NCI-H2171 treated with DMSO at 0.1 percent for 48 hours (cell line): ENCODE results near the gene A1BG.

Experiments
- DNase-seq: peaks from one replicate; lab custom pipeline; 2025; lab: John Stamatoyannopoulos, UW

A1BG gene

DNA sequence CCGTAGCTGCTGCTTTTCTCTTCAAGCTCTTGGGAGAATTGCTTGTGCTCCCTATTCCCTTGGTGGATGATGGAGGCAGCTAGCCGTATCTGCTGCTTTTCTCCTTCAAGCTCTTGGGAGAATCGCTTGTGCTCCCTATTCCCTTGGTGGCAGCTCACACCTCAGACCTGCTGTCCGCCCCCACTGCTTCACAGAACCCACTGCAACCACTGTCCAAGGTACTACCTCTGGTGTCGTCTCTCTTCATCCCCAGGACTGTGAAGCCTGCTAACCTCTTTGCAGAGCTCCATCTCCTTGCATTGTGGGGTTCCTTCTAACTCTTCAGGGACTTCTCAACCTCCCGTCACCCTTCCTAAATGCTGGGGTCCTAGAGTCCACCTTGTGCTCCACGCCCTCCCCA is 52.7 kb downstream of the A1BG start:
- no peak for DNase-seq

DNA sequence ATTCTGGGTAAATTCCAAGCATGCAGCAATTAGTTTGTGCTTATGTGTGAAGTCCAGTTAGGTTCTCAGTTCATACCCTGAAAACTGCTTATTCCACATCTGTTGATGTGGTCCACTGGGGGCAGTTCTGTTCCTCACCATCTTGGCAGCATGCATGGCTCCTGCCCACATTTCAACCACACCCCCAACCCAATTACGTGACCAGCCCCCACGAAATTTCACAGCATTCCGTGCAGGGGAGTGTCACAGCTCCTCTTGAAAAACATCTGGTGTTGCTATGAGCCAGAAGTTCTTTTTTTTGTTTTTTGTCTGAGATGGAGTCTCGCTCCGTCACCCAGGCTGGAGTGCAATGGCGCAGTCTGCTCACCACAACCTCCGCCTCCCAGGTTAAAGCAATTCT is 57.2 kb downstream of the A1BG start:
- DNase-seq, result no peak
